Stimulated activated CD4-positive, alpha-beta T cell treated with anti-CD3 and anti-CD28 coated beads, Interleukin-4, amount 100 ng/mL, for 48 hours (primary cell): Measurements from ENCODE around the gene ADSS2.
"Not testable (repeated sequence)": the region's sequence is repeated elsewhere in the genome, so short reads cannot be mapped to it uniquely, and the experiment has no call there.

Experiments
- DNase-seq, 2 donors: peaks; one replicate each; pipeline ENCODE4 v3.0.0-alpha.2; 2020; ENCODE audit warnings: low read depth in 2 of 2

ADSS2 gene

GRCh38 chr1:244397131-244397530 lies 54.6 kb downstream of the ADSS2 start:
- no peak for DNase-seq

- no peak for DNase-seq
Measured at GRCh38 chr1:244395965-244396364, 55.7 kb downstream of the ADSS2 start.

GRCh38 chr1:244394826-244395765 lies 56.6 kb downstream of the ADSS2 start:
- no peak for DNase-seq

- no peak for DNase-seq
Measured at GRCh38 chr1:244394346-244394745, 57.4 kb downstream of the ADSS2 start.

- DNase-seq: no peak
Measured at GRCh38 chr1:244393604-244394176, 58.0 kb downstream of the ADSS2 start.

- no peak for DNase-seq
Measured at GRCh38 chr1:244391761-244392160, 59.9 kb downstream of the ADSS2 start.

GRCh38 chr1:244388961-244389360 lies 62.7 kb downstream of the ADSS2 start:
- DNase-seq: no peak

GRCh38 chr1:244387415-244387814 lies 64.3 kb downstream of the ADSS2 start:
- DNase-seq: no peak

GRCh38 chr1:244386595-244386994 lies 65.1 kb downstream of the ADSS2 start:
- DNase-seq: no peak

- DNase-seq: no peak
Measured at GRCh38 chr1:244384066-244384465, 67.6 kb downstream of the ADSS2 start.

GRCh38 chr1:244383278-244383884 lies 68.3 kb downstream of the ADSS2 start:
- no peak for DNase-seq

- DNase-seq: no peak
Measured at GRCh38 chr1:244381878-244382565, 69.7 kb downstream of the ADSS2 start.

- DNase-seq: no peak
Measured at GRCh38 chr1:244376126-244376525, 75.6 kb downstream of the ADSS2 start.

GRCh38 chr1:244375051-244375450 lies 76.7 kb downstream of the ADSS2 start:
- DNase-seq: no peak

GRCh38 chr1:244374484-244374883 lies 77.2 kb downstream of the ADSS2 start:
- DNase-seq: not testable (repeated sequence)

GRCh38 chr1:244371242-244372141 lies 80.2 kb downstream of the ADSS2 start:
- no peak for DNase-seq

- DNase-seq: no peak
Measured at GRCh38 chr1:244370060-244370637, 81.6 kb downstream of the ADSS2 start.

GRCh38 chr1:244369256-244370057 lies 82.3 kb downstream of the ADSS2 start:
- no peak for DNase-seq

- DNase-seq: no peak
Measured at GRCh38 chr1:244368279-244368678, 83.4 kb downstream of the ADSS2 start.
